GM21447 (cell line): ENCODE results near the gene RSRC1.
A peak's percentile ranks its signal among the peaks of the same experiment; 100 is the strongest.
"Not testable (repeated sequence)": the region's sequence is repeated elsewhere in the genome, so short reads cannot be mapped to it uniquely, and the experiment has no call there.

Experiments
- ATAC-seq: cut with Tn5 transposase; IDR thresholded peaks from one replicate; pipeline ENCODE4 v1.9.1; 2021; ENCODE audit not compliant: unreplicated experiment

The RSRC1 gene

GRCh38 chr3:158100681-158101080 lies 9.2 kb upstream of the RSRC1 start:
- ATAC-seq = no peak

- ATAC-seq = no peak
Observed at GRCh38 chr3:158101335-158102241, 8.3 kb upstream of the RSRC1 start.

- no peak for ATAC-seq
Observed at GRCh38 chr3:158102242-158103080, 7.4 kb upstream of the RSRC1 start.

- peak; percentile 34 for ATAC-seq
Observed at GRCh38 chr3:158103081-158103886, 6.6 kb upstream of the RSRC1 start.

- ATAC-seq = no peak
Observed at GRCh38 chr3:158103887-158104327, 6.0 kb upstream of the RSRC1 start.

GRCh38 chr3:158104431-158104921 lies 5.4 kb upstream of the RSRC1 start:
- no peak for ATAC-seq

DNA sequence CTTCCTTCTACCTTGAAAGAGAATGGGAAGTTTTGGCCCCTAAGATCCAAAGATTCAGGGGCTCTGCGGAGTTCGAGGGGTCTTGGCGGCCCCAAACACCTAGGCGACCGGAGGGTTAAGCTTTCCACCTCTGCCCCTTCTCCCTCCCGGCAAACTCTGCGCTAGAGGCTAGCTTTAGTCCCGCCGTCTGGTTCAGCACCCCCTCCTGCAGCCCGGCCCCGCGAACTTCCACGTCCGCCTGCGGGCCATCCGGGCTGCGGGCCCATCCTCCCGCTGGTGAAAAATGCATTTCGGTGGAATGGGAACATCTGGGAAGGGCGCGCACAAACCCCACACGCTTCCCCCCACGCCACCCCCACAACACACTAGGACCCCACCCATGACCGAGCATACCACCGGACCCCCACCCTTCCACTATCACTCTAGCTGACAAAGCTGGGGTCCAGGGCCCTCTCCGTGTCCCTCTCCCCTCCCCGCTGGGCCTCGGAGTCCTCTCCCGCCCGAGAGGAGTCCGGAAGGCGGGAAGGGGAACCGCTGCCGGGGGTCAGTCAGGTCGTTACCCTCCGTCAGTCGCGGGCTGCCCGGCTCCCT lies 4.7 kb upstream of the RSRC1 start:
- ATAC-seq = no peak

GRCh38 chr3:158105710-158106253 lies 4.1 kb upstream of the RSRC1 start:
- ATAC-seq = no peak

GRCh38 chr3:158106766-158107471 lies 3.0 kb upstream of the RSRC1 start:
- ATAC-seq = no peak

- no peak for ATAC-seq
Observed at GRCh38 chr3:158107605-158108444, 2.1 kb upstream of the RSRC1 start.

DNA sequence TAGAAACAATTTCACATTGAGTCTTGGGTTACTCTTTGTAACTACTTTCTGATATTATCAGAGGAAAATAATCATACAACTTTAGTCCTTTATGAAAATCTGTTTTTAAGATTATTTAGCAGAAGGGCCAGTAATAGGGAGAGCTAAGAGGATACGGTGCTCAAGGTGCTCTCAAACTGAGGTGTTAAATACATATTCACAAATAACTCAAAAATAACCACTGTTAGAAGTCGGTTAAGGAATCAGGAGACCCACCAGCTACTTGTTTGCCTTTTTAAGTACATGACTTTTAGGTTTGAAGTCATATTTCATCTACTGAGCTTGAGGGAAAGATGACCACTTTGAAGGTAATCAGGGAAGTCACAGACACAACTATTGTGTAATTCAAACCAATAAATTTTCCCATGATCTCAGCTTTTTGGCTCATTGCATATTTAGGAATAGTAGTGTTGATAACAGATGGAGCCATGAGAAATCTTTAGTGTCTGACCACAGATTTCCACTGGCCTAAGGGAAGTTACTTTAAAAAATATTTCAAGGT lies 1.4 kb upstream of the RSRC1 start:
- no peak for ATAC-seq

DNA sequence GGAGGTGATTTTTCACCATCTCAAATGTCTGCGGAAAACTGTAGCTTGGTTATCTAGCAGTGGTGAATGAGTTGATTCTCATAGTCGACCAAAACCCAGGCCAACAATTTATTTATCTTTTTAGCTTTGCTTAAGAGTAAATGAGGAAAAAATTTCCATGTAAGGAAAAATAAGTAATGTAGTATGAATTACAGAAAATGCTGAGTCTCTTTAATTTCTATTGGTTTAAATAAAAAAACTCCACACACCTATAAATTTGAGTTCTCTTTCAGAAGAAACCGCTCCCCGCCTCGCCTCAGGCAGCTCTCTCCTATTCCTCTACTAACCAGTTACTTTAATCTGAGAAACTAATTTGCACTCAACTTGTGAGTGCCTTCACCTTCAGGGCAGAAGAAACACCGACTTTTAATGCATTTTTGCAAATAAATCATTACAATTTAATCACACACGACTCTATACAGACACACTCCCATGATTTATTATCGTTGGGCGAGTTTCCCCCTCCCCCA lies 540 bp upstream of the RSRC1 start:
- ATAC-seq = peak; percentile 7

DNA sequence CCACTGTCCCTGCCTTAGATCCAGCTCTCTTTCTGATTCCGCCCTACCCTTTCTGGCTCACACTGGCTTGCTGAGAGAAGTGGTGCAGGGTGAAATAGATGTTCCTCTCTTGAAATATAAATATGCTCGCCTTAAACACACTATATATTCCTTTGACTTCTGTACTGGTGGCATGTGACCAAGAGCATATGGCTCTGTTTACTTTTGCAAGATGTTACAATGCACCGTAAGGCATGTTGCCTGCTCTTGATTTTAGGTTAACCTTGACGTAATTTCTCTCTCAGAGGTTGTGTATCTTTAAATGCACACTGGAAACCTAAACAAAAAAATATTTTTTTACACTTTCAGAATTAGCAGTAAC lies 749 bp downstream of the RSRC1 start:
- ATAC-seq = no peak

- no peak for ATAC-seq
Observed at GRCh38 chr3:158111861-158112260, 2.0 kb downstream of the RSRC1 start.

DNA sequence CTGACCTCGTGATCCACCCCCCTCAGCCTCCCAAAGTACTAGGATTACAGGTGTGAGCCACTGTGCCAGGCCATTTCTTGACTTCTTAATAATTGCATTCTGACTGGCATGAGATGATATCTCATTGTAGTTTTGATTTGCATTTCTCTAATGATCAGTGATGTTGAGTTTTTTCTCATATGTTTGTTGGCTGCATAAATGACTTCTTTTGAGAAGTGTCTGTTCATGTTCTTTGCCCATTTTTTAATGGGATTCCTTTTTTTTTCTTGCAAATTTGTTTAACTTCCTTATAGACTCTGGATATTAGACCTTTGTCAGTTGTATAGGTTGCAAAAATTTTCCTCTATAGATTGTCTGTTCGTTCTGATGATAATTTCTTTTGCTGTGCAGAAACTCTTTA lies 3.7 kb downstream of the RSRC1 start:
- not testable (repeated sequence) for ATAC-seq

GRCh38 chr3:158120330-158120729 lies 10.4 kb downstream of the RSRC1 start:
- ATAC-seq = no peak

DNA sequence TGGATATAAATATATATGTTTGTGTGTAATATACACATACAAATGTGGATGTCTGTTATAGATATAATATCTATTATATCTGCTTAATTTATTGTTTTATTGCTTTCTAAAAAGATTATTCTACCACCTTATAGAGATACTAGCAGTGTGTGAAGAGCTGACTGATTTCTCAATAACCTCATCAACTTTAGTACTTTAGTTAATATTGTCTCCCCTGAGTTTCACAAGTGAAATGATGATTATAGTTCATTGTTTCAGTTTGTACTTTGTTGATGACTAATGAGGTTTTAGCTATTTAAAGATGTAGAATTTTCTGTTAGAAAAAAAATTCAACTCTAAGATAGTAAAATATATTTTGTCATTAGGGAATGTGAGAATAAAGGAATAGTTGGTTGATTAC lies 11.4 kb downstream of the RSRC1 start:
- peak; percentile 91 for ATAC-seq

DNA sequence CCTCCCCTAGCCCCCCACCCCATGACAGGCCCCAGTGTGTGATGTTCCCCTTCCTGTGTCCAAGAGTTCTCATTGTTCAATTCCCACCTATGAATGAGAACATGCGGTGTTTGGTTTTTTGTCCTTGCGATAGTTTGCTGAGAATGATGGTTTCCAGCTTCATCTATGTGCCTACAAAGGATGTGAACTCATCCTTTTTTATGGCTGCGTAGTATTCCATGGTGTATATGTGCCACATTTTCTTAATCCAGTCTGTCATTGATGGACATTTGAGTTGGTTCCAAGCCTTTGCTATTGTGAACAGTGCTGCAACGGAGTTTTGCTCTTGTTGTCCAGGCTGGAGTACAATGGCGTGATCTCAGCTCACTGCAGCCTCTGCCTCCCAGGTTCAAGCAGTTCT lies 12.8 kb downstream of the RSRC1 start:
- ATAC-seq = not testable (repeated sequence)
